HG02571 (cell line): Measurements from ENCODE around the gene GJB3.
"Not testable (repeated sequence)": the region's sequence is repeated elsewhere in the genome, so short reads cannot be mapped to it uniquely, and the experiment has no call there.

Experiments
- ATAC-seq: cut with Tn5 transposase; IDR thresholded peaks from one replicate; pipeline ENCODE4 v1.9.1; 2021; ENCODE audit warnings: mild to moderate bottlenecking, moderate library complexity; ENCODE audit not compliant: unreplicated experiment

GJB3 gene

DNA sequence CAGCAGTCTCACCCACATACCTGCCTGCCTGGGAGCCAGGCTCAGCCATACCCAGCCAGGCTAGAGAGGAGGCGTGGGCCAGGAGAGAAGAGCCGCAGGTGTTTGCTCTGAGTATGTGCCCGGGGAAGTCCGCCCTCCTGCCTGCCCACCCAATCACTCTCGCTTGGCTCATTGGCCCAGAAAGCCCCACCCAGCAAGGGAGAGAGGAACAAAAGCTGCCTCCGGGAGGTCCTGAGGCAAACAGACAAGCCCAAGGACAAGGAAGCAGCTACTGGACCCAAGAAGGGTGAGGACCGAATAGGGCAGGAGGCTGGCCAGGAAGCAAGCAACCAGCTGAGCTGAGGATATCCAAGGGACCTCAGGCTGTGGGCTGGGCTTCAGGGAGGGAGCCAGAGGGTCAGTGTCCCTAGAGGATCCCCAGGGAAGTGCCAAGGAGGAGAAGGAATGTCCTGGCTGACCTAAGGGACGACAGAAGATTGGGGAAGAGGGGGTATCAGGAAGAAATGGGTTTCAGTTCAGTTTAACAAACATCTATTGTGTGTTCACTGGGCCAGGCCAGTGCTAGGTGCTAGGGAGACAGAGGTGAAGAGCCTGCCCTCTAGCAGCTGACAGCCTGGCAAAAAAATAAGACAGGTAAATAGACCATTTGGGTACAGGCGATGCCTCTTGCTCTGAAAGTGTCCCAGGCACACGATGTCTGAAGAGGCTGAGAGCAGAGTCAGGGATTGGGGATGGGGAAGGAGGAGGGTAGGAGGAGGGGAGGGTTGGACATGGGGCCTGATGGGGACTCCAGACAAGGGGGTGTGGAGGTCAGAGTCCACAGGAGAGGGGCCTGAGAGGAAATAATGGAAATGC lies 21.3 kb upstream of the GJB3 start, which contains the start of gene GJB4:
TSS of gene GJB4 (plus strand) at position 238 of the 855 bp plus-strand sequence. CDS start 1,515 bp downstream, outside the sequence.
- no peak for ATAC-seq

- ATAC-seq, result no peak
Measured at GRCh38 chr1:34761176-34761761, 19.7 kb upstream of the GJB3 start.

DNA sequence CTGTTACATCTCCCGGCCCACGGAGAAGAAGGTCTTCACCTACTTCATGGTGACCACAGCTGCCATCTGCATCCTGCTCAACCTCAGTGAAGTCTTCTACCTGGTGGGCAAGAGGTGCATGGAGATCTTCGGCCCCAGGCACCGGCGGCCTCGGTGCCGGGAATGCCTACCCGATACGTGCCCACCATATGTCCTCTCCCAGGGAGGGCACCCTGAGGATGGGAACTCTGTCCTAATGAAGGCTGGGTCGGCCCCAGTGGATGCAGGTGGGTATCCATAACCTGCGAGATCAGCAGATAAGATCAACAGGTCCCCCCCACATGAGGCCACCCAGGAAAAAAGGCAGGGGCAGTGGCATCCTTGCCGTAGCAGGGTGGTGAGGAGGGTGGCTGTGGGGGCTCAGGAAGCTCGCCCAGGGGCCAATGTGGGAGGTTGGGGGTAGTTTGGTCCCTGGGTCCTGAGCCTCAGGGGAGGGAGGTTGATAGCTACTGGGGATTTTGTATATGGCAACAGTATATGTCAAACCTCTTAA lies 19.2 kb upstream of the GJB3 start:
- no peak for ATAC-seq

DNA sequence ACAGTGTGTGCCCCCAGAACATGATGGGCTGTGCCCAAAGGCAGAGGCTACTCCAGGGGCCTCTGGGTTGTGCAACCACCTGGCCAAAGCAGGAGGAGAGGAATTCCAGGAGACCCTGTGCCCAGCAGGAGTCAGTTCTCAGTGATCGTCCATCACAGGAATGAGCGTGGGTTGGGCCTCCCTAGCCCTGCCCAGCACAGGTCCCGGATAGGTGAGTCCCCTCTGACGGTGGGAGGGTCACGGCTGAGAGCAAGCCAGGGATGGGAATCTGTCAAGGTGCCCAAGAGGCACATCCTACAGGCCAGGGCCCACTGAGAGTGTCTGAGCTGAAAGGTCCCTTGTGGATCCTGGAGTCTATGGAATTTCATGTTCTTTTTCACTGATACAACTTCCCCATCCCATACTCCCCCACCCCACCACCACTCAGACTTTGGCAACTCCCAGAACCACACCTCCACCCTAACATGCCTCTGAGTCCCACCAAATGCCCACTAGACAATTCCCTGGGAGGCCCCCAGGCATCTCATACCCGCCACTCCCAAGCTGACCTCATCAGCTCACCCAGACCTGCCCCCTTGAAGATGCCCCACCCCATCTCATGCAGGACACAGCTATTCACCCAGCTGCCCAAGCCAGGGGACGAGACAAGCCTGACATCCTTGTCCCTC lies 18.4 kb upstream of the GJB3 start:
- ATAC-seq, result no peak

- ATAC-seq, result no peak
Measured at GRCh38 chr1:34763142-34763781, 17.8 kb upstream of the GJB3 start.

- no peak for ATAC-seq
Measured at GRCh38 chr1:34768856-34769255, 12.2 kb upstream of the GJB3 start.

DNA sequence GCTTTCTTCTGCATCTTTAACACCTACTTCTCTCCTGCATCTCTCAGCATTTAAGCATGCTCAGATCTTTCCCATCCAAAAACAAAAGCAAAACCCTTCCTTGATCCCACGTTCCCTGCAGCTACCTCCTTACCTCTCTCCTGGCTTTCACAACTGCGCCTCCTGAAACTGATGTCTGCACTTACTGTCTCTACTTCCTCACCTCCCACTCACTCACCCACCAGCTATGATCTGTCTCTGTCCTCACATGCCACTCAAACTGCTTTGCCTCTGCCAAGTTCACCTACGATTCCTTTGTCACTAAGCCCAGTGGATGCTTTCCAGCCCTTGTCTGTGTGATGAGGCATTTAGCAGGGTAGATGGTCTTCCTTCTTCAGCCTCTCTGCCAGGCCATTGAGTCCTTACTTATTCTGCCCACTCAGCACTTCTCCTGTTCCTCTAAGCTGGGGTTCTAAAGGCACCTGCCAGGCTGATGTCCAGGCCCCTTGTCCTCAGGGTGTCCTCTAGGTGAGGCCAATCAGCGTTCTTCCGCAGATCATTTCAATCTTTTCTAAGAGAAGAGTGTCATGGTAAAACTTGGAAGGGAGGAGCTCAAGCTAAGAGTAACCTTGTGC lies 10.0 kb upstream of the GJB3 start:
- no peak for ATAC-seq

DNA sequence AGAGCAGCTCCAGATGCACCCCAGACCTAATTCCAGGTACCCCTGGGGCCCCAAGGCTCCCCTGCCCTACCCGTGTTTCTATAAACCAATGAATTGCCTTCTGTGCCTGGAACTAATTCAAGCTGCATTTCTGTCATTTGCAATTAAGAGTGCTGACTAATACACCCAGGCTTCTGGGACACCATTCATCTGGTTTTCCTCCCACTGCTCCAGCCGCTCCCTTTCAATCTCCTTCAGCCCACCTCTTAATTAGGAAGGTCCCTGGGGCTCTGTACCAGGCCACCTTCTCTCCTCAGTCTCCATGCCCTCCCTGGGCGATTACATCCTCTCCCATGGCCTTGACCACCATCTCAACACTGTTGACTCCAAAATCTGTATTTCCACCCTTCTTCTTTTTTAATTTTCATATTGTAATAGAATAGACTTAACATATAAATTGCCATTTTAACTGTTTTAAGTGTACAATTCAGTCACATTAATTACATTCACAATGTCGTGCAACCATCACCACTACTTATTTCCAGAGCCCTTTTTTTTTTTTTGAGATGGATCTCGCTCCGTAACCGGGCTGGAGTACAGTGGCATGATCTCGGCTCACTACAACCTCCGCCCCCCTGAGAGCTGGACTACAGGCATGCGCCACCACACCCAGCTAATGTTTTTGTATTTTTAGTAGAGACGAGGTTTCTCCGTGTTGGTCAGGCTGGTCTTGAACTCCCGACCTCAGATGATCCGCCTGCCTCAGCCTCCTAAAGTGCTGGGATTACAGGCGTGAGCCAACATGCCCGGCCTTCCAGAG lies 9.2 kb upstream of the GJB3 start:
- ATAC-seq, result no peak

DNA sequence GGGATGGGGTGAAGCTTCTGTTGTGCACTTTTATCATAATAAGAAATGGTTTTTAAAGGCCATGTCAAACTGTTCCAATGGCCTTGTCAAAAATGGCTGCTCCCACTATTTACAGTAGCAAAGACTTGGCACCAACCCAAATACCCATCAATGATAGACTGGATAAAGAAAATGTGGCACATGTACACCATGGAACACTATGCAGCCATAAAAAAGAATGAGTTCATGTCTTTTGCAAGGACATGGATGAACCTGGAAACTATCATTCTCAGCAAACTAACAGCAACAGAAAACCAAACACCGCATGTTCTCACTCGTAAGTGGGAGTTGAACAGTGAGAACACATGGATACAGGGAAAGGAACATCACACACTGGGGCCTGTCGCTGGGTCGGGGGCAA lies 7.9 kb upstream of the GJB3 start:
- not testable (repeated sequence) for ATAC-seq

DNA sequence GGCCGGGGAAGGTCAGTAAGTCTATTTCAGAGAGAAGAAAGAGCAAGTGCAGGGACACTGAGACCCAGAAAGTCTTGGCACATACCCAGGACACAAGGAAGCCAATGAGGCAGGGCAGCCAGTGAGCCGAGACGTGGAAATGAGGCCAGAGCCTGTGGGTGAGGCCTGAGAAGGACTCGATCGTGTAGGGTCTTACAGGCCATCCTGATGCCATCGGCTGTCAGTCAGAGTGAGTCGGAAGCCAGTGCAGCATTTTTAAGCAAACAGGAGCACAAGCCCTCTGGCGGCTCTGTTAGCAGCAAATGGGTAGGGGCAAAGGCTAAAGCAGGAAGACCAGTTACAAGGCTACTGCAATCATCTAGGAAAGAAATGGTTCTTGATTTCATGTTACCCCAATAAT lies 6.1 kb upstream of the GJB3 start:
- no peak for ATAC-seq

- ATAC-seq, result no peak
Measured at GRCh38 chr1:34776911-34777310, 4.1 kb upstream of the GJB3 start.

GRCh38 chr1:34777519-34778321 lies 3.3 kb upstream of the GJB3 start:
- ATAC-seq, result no peak

- no peak for ATAC-seq
Measured at GRCh38 chr1:34778381-34778780, 2.6 kb upstream of the GJB3 start.

- ATAC-seq, result no peak
Measured at GRCh38 chr1:34779005-34779404, 2.0 kb upstream of the GJB3 start.

DNA sequence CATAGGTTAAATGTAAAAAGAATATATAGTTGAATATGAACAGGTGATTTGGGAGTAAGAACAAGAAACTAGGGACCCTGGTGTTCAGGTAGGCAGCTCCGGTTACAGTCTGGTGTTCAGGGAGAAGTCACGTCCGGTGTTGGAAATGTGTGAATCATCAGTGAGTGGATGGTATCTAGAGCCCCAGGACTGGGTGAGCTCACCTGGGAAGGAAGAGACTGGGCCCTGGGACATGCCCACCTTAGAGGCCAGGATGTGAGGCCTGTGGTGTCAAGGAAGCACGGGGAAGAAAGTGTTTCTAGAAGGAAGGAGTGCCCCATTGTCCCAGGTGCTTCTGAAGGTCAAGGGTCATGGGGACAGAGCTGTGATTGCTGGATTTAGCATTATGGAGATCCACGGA lies 1.5 kb upstream of the GJB3 start:
- no peak for ATAC-seq

- no peak for ATAC-seq
Measured at GRCh38 chr1:34779962-34780361, 1.1 kb upstream of the GJB3 start.

- no peak for ATAC-seq
Measured at GRCh38 chr1:34780528-34780927, 486 bp upstream of the GJB3 start.

- ATAC-seq, result no peak
Measured at GRCh38 chr1:34781844-34782391, 904 bp downstream of the GJB3 start.

- ATAC-seq, result no peak
Measured at GRCh38 chr1:34784751-34785221, 3.8 kb downstream of the GJB3 start.
